LNCaP clone FGC (cell line): ENCODE measurements around the gene GSK3B.

Experiments used
- DNase-seq: peaks from one replicate; pipeline ENCODE4 v3.0.0-alpha.2; 2011; ENCODE audit warnings: low read depth
- H3K4me3 ChIP-seq: 2 replicates; pipeline ENCODE4 v1.5.1; 2011; ENCODE audit warnings: mild to moderate bottlenecking, low read depth, low read length, control low read depth
- CTCF ChIP-seq: IDR thresholded peaks from 2 replicates; pipeline ENCODE4 v1.5.1; 2012; ENCODE audit warnings: mild to moderate bottlenecking; ENCODE audit not compliant: control insufficient read depth, insufficient read depth; ENCODE audit errors: extremely low read depth

GSK3B gene

GRCh38 chr3:119856695-119857094 is 237.6 kb downstream of the GSK3B start:
- no peak overlapping the region for H3K4me3 ChIP-seq
- DNase-seq = no peak
- TF ChIP-seq CTCF = no peak

GRCh38 chr3:119849126-119849525 is 245.1 kb downstream of the GSK3B start:
- no peak for TF ChIP-seq CTCF
- DNase-seq = no peak
- H3K4me3 ChIP-seq = no peak overlapping the region

- no peak overlapping the region for H3K4me3 ChIP-seq
- DNase-seq = peak; percentile 92
- no peak for TF ChIP-seq CTCF
Observed at GRCh38 chr3:119841808-119842471, 252.3 kb downstream of the GSK3B start.

- DNase-seq = no peak
- H3K4me3 ChIP-seq = no peak overlapping the region
- TF ChIP-seq CTCF = no peak
Observed at GRCh38 chr3:119835556-119835955, 258.7 kb downstream of the GSK3B start.

GRCh38 chr3:119834754-119835370 is 259.4 kb downstream of the GSK3B start:
- no peak overlapping the region for H3K4me3 ChIP-seq
- no peak for DNase-seq
- no peak for TF ChIP-seq CTCF

- DNase-seq = no peak
- no peak overlapping the region for H3K4me3 ChIP-seq
- TF ChIP-seq CTCF = no peak
Observed at GRCh38 chr3:119831941-119832371, 262.3 kb downstream of the GSK3B start.

GRCh38 chr3:119831022-119831421 is 263.2 kb downstream of the GSK3B start:
- DNase-seq = no peak
- no peak overlapping the region for H3K4me3 ChIP-seq
- peak; percentile 25; the same call in 1 of the 2 replicates for TF ChIP-seq CTCF
